GM19240 (cell line): ENCODE measurements around the gene KIF1B.
"Not testable (repeated sequence)": the region's sequence is repeated elsewhere in the genome, so short reads cannot be mapped to it uniquely, and the experiment has no call there.

Source experiments
- DNase-seq: peaks from one replicate; pipeline ENCODE4 v3.0.0; 2011; ENCODE audit warnings: low spot score; ENCODE audit not compliant: insufficient read length

KIF1B gene

DNA sequence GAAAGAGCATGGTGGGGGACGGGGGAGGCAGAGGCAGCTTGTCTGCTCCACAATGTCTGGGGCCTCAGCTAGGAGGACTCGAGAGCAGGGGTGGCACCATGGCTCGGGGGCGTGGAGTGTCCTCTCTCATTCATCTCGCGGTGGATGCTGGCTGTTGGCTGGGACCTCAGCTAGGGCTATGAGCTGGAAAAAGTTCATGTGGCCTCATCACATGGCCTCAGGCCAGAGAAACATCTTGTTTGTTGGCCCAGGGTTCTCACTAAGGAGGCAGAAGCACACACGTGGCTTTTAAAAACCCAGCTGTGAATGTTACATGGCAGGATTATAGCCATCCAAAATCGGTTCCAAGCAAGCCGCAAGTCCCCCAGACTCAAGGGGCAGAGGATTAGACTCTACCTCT lies 213.7 kb downstream of the KIF1B start:
- DNase-seq, result no peak

DNA sequence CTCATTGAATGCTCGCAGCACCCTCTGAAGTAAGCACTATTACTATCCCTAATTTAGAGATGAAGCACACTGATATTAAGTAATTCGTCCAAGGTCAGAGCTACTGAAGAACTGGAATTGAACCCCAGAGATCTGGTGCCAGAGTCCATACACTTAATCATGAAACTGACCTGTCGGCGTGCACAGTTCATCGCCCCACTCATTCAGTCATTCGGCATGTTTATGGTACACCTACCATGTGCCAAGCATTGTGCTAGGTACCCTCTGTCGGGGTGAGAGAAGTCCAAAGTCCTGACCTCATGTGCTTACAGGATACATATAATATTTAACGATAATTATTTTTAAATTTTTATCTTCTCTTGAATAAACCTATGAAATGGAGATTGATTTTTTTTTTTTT lies 214.3 kb downstream of the KIF1B start:
- DNase-seq, result no peak

DNA sequence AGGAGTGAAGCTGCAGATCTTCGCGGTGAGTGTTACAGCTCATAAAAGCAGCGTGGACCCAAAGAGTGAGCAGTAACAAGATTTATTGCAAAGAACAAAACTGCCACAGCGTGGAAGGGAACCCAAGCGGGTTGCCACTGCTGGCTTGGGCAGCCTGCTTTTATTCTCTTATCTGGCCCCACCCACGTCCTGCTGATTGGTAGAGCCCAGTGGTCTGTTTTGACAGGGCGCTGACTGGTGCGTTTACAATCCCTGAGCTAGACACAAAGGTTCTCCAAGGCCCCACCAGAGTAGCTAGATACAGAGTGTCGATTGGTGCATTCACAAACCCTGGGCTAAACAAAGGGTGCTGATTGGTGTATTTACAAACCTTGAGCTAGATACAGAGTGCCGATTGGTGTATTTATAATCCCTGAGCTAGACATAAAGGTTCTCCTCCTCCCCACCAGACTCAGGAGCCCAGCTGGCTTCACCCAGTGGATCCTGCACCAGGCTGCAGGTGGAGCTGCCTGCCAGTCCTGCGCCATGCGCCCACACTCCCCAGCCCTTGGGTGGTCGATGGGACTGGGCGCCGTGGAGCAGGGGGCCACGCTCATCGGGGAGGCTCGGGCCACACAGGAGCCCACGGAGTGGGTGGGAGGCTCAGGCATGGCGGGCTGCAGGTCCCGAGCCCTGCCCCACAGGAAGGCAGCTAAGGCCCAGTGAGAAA lies 215.6 kb downstream of the KIF1B start:
- not testable (repeated sequence) for DNase-seq

DNA sequence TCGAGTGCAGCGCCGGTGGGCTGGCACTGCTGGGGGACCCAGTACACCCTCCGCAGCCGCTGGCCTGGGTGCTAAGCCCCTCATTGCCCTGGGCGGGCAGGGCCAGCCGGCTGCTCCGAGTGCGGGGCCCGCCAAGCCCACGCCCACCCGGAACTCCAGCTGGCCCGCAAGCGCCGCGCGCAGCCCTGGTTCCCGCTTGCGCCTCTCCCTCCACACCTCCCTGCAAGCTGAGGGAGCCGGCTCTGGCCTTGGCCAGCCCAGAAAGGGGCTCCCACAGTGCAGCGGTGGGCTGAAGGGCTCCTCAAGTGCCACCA lies 216.1 kb downstream of the KIF1B start:
- not testable (repeated sequence) for DNase-seq

DNA sequence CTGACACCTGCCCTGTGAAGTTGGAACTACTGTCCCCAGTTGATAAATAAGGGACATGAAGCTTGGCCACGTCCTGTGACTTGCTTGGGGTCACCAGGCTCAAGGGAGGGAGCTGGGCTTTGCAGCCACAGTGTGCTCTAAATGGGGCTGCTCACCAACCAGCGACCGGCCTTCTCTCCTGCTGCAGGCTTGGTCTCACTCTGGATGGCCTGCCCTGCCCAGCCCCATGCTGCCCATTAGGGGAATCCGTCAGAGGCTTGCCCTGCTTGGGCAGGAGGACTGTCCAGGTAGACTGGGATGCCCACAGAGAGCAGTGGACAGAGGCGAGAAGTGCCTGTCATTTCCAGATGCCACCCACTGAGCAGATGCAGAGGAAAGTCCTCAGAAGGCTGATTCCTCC lies 218.6 kb downstream of the KIF1B start:
- no peak for DNase-seq

DNA sequence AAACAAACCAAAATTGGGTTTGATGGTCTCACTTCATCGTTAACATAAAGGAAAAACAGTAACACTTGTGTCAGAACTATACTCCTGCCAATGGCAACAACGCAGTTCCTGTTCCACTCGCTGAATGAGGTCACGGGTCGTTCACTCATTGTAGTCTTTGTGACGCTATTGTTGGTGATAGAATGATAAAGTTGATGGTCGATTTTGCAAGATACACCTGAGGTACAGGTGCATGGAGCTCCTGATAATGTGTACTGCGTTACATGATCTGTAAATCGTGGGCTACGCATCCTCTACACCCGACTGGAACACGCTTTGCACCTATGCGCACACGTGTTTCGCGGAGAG lies 219.5 kb downstream of the KIF1B start:
- no peak for DNase-seq

DNA sequence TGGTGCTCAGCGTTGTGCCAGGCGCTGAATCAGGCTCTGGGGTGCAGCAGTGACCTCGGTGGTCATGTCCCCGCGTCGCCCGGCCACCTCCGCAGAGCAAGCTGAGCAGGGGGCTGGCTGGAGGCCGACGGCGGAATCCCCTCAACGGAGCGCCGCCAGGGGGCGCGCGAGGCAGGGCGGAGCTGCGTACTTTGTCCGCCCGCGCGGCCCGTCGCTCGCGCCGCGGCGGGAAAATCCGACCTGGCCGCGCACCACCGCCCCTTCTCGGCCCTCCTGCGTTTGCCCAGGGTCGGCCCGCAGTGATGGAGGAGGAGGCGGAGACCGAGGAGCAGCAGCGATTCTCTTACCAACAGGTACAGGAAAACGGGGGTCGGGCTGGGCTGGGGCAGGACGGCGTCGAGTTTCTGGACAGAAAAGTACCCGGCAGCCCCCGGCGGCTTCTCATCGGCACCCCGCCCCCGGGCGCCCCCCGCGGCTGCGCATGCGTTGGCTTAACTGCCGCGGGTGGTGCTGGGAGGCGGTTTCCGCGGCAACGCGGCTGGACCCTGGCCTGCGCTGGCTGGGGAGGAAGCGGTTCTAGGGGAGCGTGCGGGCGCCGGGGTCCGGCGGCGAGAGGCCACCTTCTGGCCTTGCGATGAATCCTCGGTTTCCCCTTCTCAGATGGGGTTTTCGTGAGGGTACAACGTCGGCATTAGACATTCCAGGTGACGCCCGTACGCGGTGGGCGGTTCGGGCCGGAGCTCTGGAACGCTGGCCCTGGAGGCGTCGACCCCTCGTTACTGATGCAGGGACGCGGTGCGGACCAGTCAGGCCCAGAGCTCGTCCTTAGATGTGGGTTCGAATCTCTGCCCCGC lies 220.1 kb downstream of the KIF1B start, which contains the start of gene CENPS:
Gene CENPS (plus strand): TSS at position 218 of the 854 bp plus-strand sequence. CDS start 85 bp downstream, at position 303.
- peak; percentile 96 for DNase-seq
